ENCODE data around the gene HDGFL3.
A peak's percentile ranks its signal among the peaks of the same experiment; 100 is the strongest.

Gene HDGFL3

DNA sequence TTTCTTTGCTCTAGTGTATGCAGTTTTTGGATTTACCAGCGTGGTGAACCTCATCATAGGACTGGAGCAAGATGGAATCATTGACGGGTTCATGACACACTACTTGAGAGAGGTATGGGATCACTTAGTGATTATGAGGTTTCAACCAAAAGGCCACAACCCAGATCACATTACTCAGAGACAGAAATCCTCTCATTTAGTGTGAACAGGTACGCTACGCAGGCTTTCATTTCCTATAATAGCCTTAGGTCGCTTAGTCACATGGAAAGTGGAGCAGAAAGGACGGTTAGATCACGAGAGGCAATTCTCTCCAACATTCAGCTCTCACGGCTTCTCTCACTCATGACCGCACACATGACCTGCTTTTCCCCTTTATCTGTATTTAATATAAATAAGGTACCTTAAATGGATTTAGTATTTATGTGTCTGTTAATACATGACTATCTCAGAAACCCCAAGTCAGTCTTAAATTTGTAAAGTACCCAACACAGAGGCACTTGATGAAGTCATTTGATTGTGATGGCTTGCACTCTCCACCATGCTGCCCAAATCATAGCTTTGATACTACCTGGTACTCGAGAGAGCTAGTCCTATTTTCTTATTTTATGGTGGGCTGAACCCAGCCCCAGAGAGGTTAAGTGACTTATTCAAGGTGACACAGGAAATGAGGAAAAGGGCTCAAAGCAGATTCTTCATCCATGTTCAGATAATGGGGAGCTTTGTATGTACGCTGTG lies 91.6 kb downstream of the HDGFL3 start:
- TF ChIP-seq, protein P1, sequence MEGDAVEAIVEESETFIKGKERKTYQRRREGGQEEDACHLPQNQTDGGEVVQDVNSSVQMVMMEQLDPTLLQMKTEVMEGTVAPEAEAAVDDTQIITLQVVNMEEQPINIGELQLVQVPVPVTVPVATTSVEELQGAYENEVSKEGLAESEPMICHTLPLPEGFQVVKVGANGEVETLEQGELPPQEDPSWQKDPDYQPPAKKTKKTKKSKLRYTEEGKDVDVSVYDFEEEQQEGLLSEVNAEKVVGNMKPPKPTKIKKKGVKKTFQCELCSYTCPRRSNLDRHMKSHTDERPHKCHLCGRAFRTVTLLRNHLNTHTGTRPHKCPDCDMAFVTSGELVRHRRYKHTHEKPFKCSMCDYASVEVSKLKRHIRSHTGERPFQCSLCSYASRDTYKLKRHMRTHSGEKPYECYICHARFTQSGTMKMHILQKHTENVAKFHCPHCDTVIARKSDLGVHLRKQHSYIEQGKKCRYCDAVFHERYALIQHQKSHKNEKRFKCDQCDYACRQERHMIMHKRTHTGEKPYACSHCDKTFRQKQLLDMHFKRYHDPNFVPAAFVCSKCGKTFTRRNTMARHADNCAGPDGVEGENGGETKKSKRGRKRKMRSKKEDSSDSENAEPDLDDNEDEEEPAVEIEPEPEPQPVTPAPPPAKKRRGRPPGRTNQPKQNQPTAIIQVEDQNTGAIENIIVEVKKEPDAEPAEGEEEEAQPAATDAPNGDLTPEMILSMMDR (conservative IDR thresholded peaks at IDR 0.05; ENCODE audit: low read length) = no peak
- no peak for DNase-seq (ENCODE audit: low read depth)
- H3K4me3 ChIP-seq (ENCODE audit: low read length) = no peak overlapping the region

DNA sequence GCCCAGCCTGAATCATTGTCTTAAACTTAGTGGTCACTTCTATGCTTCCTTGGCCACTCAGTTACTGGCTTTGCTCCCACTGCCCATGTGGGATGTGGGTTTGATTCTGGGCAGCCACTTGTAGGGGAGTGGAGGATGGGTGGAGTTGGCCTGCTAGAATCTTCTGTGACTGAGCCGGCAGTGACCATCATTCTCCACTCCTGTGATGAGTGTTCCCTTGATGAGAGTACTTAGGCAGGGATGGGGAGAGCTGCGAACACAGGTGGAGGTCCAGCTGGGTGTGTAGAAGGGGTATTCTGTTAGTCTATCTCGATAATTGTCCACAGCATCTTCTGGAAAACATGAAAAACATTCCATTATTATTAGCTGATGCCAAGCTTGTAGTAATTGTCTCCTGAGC lies 92.2 kb downstream of the HDGFL3 start:
- TF ChIP-seq, protein P1 (conservative IDR thresholded peaks at IDR 0.05; ENCODE audit: low read length) = no peak
- no peak for DNase-seq (ENCODE audit: low read depth)
- no peak overlapping the region for H3K4me3 ChIP-seq (ENCODE audit: low read length)

- H3K4me3 ChIP-seq (ENCODE audit: low read length) = no peak overlapping the region
- DNase-seq (ENCODE audit: low read depth) = no peak
- TF ChIP-seq, protein P1 (conservative IDR thresholded peaks at IDR 0.05; ENCODE audit: low read length) = no peak
These were observed 92.8 kb downstream of the HDGFL3 start for GRCh38 chr15:83114856-83115255.

- TF ChIP-seq, protein P1 (conservative IDR thresholded peaks at IDR 0.05; ENCODE audit: low read length) = no peak
- no peak for DNase-seq (ENCODE audit: low read depth)
- no peak overlapping the region for H3K4me3 ChIP-seq (ENCODE audit: low read length)
These were observed 93.5 kb downstream of the HDGFL3 start for GRCh38 chr15:83113881-83114674.

GRCh38 chr15:83112956-83113299 lies 94.7 kb downstream of the HDGFL3 start:
- no peak for DNase-seq (ENCODE audit: low read depth)
- no peak overlapping the region for H3K4me3 ChIP-seq (ENCODE audit: low read length)
- TF ChIP-seq, protein P1 (conservative IDR thresholded peaks at IDR 0.05; ENCODE audit: low read length) = no peak

DNA sequence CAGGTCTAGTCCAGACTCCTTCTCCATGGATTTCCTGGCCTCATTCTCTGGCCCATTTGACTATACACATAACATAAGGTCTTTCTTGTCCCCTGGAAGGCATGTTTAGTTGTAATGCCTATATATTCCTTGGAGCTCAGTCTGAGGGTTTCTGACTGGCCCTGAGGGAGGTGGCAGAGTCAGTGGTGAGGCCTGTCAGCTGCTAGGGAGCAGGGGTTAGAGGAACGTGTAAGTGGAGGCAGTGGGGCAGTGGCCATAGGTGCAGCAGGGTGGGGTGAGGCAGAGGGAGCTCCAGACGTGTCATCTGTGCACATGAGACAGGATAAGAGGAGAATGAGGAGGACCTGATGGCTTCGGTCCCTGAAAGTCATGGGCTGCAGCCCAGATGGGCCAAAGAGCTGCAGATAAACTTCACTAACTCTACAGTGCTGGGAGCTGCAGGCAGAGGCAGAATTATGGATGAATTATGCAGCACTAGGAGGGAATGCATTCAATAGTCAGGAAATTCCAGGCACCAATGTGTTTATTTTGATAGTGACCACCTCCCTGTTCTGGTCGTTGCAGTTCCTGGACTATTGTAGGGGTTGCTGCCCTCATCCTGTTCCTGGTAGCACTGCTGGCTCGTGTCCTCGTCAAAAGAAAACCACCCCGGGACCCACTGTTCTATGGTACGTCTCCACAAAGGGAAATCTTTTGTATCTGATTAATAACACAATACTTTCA lies 95.2 kb downstream of the HDGFL3 start:
- TF ChIP-seq, protein P1 (conservative IDR thresholded peaks at IDR 0.05; ENCODE audit: low read length) = no peak
- no peak overlapping the region for H3K4me3 ChIP-seq (ENCODE audit: low read length)
- peak; percentile 8 for DNase-seq (ENCODE audit: low read depth)
